GM12874 (cell line): ENCODE data around the gene SPSB1.

Experiments used
- CTCF ChIP-seq: IDR thresholded peaks from 2 replicates; pipeline ENCODE4 v1.5.1; 2011; ENCODE audit warnings: low read depth, mild to moderate bottlenecking, control low read depth, low read length, moderate library complexity; ENCODE audit not compliant: insufficient read depth

Gene SPSB1

DNA sequence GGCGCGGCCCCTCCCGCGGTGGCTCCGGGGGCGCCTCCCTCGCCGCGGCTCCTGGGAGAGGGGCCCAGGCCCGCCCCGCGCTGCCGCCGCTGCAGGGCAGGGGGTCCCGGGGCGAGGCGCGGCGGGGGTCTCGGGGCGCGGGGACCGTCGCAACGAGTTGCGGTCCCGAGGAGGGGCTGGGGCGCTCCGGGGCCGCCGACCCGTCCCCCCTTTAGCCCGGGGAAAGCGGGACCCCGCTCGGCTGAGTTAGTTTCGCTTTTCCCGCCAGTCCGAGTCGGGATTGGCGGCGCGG lies 493 bp downstream of the SPSB1 start:
- TF ChIP-seq CTCF, result no peak

GRCh38 chr1:9293533-9294404 lies 1.1 kb downstream of the SPSB1 start:
- no peak for TF ChIP-seq CTCF

- no peak for TF ChIP-seq CTCF
These were observed 1.7 kb downstream of the SPSB1 start for GRCh38 chr1:9294405-9294773.

DNA sequence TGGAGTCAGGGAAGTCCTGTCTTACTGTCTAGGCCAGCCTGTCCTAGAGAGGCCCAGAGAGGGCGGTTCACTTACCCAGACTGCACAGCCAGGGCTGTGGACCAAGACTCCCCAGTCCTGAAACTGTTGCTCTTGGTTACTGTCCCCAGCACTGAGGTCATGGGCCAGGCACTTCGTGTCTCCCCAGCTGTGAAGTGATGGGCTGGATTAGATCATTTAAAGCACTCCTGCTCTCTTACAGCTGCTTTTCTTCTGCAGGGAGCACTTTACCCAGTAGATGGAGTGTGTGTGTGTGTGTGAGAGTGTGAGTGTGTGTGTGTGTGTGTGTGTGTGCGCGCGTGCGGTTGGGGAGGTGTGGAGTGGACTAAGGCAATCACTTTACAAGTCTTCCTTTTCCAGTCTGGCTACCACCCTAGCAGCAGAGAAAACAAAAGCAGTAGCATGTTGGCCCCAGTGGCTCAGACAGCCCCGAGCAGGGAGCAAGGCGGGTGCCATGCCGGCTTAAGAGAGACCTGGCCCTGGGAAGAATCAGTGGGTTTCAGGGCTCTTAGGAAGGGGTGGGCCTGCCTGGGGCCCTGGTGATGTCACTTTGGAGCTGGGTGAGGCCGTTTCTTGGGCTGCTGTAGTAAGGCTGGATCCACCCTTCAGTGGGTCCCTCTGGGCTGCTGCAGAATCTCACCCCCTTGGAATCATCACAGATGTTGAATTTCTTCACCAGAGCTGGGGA lies 2.4 kb downstream of the SPSB1 start:
- no peak for TF ChIP-seq CTCF

DNA sequence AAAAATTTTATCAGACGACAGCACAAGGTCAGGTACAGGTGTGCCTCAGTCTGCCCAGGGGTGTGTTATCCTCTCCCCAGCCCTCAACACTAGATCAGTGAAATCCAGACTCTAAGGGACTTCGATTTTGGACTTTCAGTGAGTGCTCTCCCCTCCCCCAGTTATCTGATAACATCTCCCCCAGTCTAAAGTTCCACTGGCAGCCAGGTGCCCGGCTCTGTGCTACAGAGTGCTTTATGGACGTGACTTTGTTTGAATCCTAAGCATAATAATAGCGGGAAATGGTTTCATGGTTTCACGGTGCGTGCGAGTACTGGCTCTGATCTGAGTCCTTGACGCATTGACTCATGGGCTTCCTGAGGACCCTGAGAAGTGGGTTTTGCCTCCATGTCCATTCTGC lies 3.2 kb downstream of the SPSB1 start:
- no peak for TF ChIP-seq CTCF

DNA sequence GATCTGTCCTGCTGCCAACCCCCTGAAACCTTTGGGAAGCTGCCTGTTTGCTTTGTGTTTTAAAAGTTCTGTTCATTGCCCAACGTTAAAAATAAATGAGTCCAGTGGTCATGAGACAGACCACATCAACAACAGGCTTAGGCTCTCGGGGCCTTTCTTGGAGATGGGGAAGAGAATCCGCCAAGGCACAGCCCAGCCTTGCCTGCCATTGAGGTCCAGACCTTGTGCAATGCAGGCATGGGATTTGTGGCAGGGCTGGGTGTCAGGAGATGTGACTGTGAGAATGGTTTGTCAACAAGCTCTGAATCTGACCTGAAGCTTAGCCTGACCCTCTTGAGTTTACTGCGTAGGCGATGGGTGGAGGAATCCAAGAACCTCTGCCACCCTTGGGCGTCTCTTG lies 4.2 kb downstream of the SPSB1 start:
- TF ChIP-seq CTCF, result no peak

- TF ChIP-seq CTCF, result no peak
These were observed 5.1 kb downstream of the SPSB1 start for GRCh38 chr1:9297831-9298230.
